SK-N-SH (cell line): Measurements from ENCODE around the gene ZNF142. TPM values are rescaled to one million over a fixed set of nuclear protein-coding genes. Genes with fewer than 3 reads are reported as not detected.
A peak's percentile ranks its signal among the peaks of the same experiment; 100 is the strongest.

ENCODE experiments used
- CTCF ChIA-PET: fragments of 300-600, 350-600 bp; formaldehyde crosslinking; extraction: SDS; loops from one replicate; lab custom pipeline; 2021; lab: Yijun Ruan, JAX
- POLR2A ChIA-PET: fragments of 350-600 bp; sonication (Branson Sonifier 250); formaldehyde crosslinking; extraction: SDS; loops from one replicate; lab custom pipeline; 2020; ENCODE audit warnings: antibody characterized with exemption, inconsistent platforms; lab: Yijun Ruan, JAX
- DNase-seq: peaks from one replicate; pipeline ENCODE4 v3.0.0; 2012
- H2AFZ ChIP-seq: fragments of 200-600 bp; sonication (generic); 2 replicates; pipeline ENCODE4 v1.8.1; 2016; ENCODE audit warnings: antibody characterized with exemption, mild to moderate bottlenecking, low read depth
- H3F3A ChIP-seq: fragments of 200-600 bp; sonication (generic); replicated peaks from 2 replicates; pipeline ENCODE3; 2016; ENCODE audit warnings: antibody characterized with exemption, mild to moderate bottlenecking; ENCODE audit not compliant: insufficient read depth
- H3K27ac ChIP-seq, 2 experiments: fragments of 200-500 bp in 1 of 2; fragments of 200-600 bp in 1 of 2; sonication (Bioruptor generic) in 1 of 2; sonication (generic), shearing (Covaris generic) in 1 of 2; 2 replicates each; pipeline versions ENCODE4 v1.5.1 to v1.6.1; 2014 to 2016; ENCODE audit warnings: low read depth in 2 of 2, inconsistent platforms in 1 of 2, low read length in 1 of 2, mild to moderate bottlenecking in 1 of 2, mixed read lengths in 1 of 2
- H3K27me3 ChIP-seq: fragments of 200-600 bp; sonication (generic), shearing (Covaris generic); 2 replicates; pipeline ENCODE4 v1.6.1; 2016; ENCODE audit warnings: mixed run types; ENCODE audit not compliant: insufficient read depth
- H3K36me3 ChIP-seq, 2 experiments: fragments of 200-500 bp in 1 of 2; fragments of 200-600 bp in 1 of 2; sonication (Bioruptor generic) in 1 of 2; sonication (generic) in 1 of 2; replicated peaks in 1 of 2; 2 replicates each; pipeline versions ENCODE3 to v1.5.1; 2014 to 2016; ENCODE audit warnings: low read length in 1 of 2, mild to moderate bottlenecking in 1 of 2; ENCODE audit not compliant: insufficient read depth in 2 of 2, control insufficient read depth in 1 of 2
- H3K4me1 ChIP-seq, 2 experiments: fragments of 200-500 bp in 1 of 2; fragments of 200-600 bp in 1 of 2; sonication (Bioruptor generic) in 1 of 2; sonication (generic), shearing (Covaris generic) in 1 of 2; 2 replicates each; pipeline versions ENCODE4 v1.5.1 to v1.6.1; 2014 to 2016; ENCODE audit warnings: low read depth in 1 of 2, low read length in 1 of 2, mixed run types in 1 of 2; ENCODE audit not compliant: insufficient read depth in 2 of 2, control insufficient read depth in 1 of 2
- H3K4me2 ChIP-seq: fragments of 200-600 bp; sonication (generic), shearing (Covaris generic); 2 replicates; pipeline ENCODE4 v1.6.1; 2017; ENCODE audit warnings: mixed run types
- H3K4me3 ChIP-seq, 2 experiments: fragments of 200-500 bp in 1 of 2; fragments of 200-600 bp in 1 of 2; sonication (Bioruptor generic) in 1 of 2; sonication (generic), shearing (Covaris generic) in 1 of 2; 2 replicates each; pipeline versions ENCODE4 v1.5.1 to v1.8.1; 2014 to 2016; ENCODE audit warnings: low read depth in 2 of 2, inconsistent platforms in 1 of 2, low read length in 1 of 2, mild to moderate bottlenecking in 1 of 2, mixed read lengths in 1 of 2, moderate library complexity in 1 of 2
- H3K79me2 ChIP-seq: fragments of 200-600 bp; sonication (generic); 2 replicates; pipeline ENCODE4 v1.8.1; 2017; ENCODE audit warnings: mild to moderate bottlenecking; ENCODE audit not compliant: insufficient read depth
- H3K9ac ChIP-seq: fragments of 200-600 bp; sonication (generic); 2 replicates; pipeline ENCODE4 v1.6.1; 2017; ENCODE audit warnings: mixed run types
- H3K9me2 ChIP-seq: fragments of 200-600 bp; sonication (generic); 2 replicates; pipeline ENCODE4 v1.6.1; 2017; ENCODE audit warnings: mixed run types
- H3K9me3 ChIP-seq: fragments of 200-600 bp; sonication (generic); 2 replicates; pipeline ENCODE4 v1.6.1; 2017; ENCODE audit warnings: mixed run types, mild to moderate bottlenecking, moderate library complexity
- H4K20me1 ChIP-seq: fragments of 200-600 bp; sonication (generic); 2 replicates; pipeline ENCODE4 v1.6.1; 2017; ENCODE audit warnings: mild to moderate bottlenecking, mixed run types; ENCODE audit not compliant: insufficient read depth
- ELF1 ChIP-seq: IDR thresholded peaks from 2 replicates; pipeline ENCODE4 v1.4.0; 2012
- FOSL2 ChIP-seq: IDR thresholded peaks from 2 replicates; pipeline ENCODE4 v1.4.0; 2012; ENCODE audit warnings: low read depth, mild to moderate bottlenecking, moderate library complexity, borderline replicate concordance
- GATA2 ChIP-seq: sonication (generic); formaldehyde crosslinking; IDR thresholded peaks from 2 replicates; pipeline ENCODE4 v1.5.0; 2020; ENCODE audit warnings: mild to moderate bottlenecking, missing genetic modification reagents
- NRF1 ChIP-seq: IDR thresholded peaks from 2 replicates; pipeline ENCODE4 v1.6.1; 2012; ENCODE audit warnings: low read depth, mild to moderate bottlenecking, low read length
- RAD21 ChIP-seq: IDR thresholded peaks from 2 replicates; pipeline ENCODE4 v1.6.1; 2012; ENCODE audit warnings: mild to moderate bottlenecking, low read length
- RFX5 ChIP-seq: IDR thresholded peaks from 2 replicates; pipeline ENCODE4 v1.6.1; 2012; ENCODE audit warnings: mild to moderate bottlenecking, improper control_type of control experiment, low read length
- RXRA ChIP-seq: IDR thresholded peaks from 2 replicates; pipeline ENCODE4 v1.4.0; 2012; ENCODE audit warnings: low read depth, mild to moderate bottlenecking, borderline replicate concordance
- USF1 ChIP-seq: IDR thresholded peaks from 2 replicates; pipeline ENCODE4 v1.4.0; 2012; ENCODE audit warnings: low read depth, borderline replicate concordance
- WGBS: methylation state at CpG from one replicate; pipeline ENCODE4 v1.1.6; 2017; ENCODE audit warnings: low lambda C conversion rate; 5-methylcytosine and 5-hydroxymethylcytosine counted together
- polyA plus RNA-seq, 3 experiments: library from polyadenylated mRNA; depleted of rRNA; stranded (reverse); fragments of >200 nt; gene quantifications; 2 replicates each; pipeline ENCODE4 v1.2.3, GENCODE V29; 2012
- TF ChIP-seq, protein P1 (sequence below): IDR thresholded peaks from 2 replicates; pipeline ENCODE4 v1.6.1; 2012; ENCODE audit warnings: mild to moderate bottlenecking, low read depth, low read length, moderate library complexity

Gene ZNF142
- polyA plus RNA-seq, 1 of the 3 experiments (the other 2 are of a cell fraction), result 8.1 TPM

DNA sequence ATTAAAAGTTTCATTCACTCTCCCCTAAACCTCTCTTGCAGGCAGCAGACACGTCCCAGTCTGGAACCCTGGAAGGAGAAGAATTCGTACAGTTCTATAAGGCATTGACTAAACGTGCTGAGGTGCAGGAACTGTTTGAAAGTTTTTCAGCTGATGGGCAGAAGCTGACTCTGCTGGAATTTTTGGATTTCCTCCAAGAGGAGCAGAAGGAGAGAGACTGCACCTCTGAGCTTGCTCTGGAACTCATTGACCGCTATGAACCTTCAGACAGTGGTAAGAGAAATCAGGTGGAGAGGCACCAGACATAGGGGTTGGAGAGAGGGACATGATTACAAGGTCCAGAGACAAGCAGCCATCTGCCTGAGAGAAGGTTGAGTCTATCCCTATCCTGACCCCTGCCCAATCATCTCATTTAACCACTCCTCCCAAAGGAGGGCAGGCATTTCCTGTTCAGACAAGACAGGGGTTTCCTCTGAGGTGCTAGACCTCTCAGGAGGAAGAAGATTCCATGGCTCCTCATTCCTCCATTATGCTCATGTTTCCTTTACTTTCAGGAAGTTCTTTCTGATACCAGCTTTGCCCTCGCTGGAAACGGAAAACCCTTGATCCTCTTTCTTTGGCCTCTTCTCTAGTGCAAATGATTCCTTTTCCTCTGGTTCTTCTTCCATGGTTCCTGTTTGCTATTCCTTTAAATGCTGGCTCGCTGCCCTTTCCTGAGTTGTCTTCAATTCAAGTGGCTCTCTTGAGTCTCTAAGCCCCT is 36.6 kb downstream of the ZNF142 start:
- no peak for DNase-seq
- TF ChIP-seq ELF1 (no peak), GATA2 (CRISPR knock-in tag) (no peak), RFX5 (no peak)
- TF ChIP-seq, protein P1, sequence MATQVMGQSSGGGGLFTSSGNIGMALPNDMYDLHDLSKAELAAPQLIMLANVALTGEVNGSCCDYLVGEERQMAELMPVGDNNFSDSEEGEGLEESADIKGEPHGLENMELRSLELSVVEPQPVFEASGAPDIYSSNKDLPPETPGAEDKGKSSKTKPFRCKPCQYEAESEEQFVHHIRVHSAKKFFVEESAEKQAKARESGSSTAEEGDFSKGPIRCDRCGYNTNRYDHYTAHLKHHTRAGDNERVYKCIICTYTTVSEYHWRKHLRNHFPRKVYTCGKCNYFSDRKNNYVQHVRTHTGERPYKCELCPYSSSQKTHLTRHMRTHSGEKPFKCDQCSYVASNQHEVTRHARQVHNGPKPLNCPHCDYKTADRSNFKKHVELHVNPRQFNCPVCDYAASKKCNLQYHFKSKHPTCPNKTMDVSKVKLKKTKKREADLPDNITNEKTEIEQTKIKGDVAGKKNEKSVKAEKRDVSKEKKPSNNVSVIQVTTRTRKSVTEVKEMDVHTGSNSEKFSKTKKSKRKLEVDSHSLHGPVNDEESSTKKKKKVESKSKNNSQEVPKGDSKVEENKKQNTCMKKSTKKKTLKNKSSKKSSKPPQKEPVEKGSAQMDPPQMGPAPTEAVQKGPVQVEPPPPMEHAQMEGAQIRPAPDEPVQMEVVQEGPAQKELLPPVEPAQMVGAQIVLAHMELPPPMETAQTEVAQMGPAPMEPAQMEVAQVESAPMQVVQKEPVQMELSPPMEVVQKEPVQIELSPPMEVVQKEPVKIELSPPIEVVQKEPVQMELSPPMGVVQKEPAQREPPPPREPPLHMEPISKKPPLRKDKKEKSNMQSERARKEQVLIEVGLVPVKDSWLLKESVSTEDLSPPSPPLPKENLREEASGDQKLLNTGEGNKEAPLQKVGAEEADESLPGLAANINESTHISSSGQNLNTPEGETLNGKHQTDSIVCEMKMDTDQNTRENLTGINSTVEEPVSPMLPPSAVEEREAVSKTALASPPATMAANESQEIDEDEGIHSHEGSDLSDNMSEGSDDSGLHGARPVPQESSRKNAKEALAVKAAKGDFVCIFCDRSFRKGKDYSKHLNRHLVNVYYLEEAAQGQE, result no peak
- Histone ChIP-seq H3K36me3 (peaks cover 0 to 2% of the 10 kb centered on the region in 2 experiments), H3K27me3 (no peaks in the 10 kb centered on the region), H3K4me2 (no peak overlapping the region), H3K79me2 (no peaks in the 10 kb centered on the region), H3F3A (no peaks in the 10 kb centered on the region), H4K20me1 (no peaks in the 10 kb centered on the region), H3K4me3 (no peak overlapping the region), H3K4me1 (no peaks in the 10 kb centered on the region), H3K27ac (no peak overlapping the region), H3K9me2 (no peaks in the 10 kb centered on the region), H3K9ac (no peak overlapping the region), H2AFZ (0 out of 2 replicates have a peak overlapping the region, but pooled peaks have one; percentile 41), H3K9me3 (no peaks in the 10 kb centered on the region)
- ChIA-PET CTCF (interaction anchor here (1.2 kb wide), 1 partner anchor 17 kb away, joined by 4 read pairs; no protein-coding TSS in a partner anchor), POLR2A (no interaction called here)
- 91% methylated on average over 7 of the region's 7 CpGs for WGBS

DNA sequence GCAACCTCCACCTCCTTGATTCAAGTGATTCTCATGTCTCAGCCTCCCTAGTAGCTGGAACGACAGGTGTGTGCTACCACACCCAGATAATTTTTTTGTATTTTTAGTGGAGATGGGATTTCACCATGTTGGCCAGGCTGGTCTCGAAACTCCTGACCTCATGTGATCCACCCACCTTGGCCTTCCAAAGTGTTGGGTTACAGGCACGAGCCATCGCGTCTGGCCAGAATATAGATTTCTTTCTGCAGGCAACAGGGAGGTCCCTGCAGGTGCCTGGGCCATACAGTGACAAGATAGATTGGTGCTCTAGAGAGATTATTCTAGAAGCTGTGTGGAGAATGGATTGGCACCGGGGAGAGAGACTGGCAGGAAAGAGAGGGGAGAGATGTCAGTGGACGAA is 38.4 kb downstream of the ZNF142 start:
- Histone ChIP-seq H3F3A (no peaks in the 10 kb centered on the region), H3K36me3 (peaks cover 0 to 2% of the 10 kb centered on the region in 2 experiments), H3K27ac (no peak overlapping the region), H3K27me3 (no peaks in the 10 kb centered on the region), H2AFZ (no peak overlapping the region), H3K4me1 (no peaks in the 10 kb centered on the region), H3K4me2 (no peak overlapping the region), H4K20me1 (no peaks in the 10 kb centered on the region), H3K4me3 (no peak overlapping the region), H3K9me3 (no peaks in the 10 kb centered on the region), H3K9me2 (no peaks in the 10 kb centered on the region), H3K9ac (no peak overlapping the region), H3K79me2 (no peaks in the 10 kb centered on the region)
- WGBS, result 79% methylated on average over 7 of the region's 7 CpGs
- ChIA-PET POLR2A (no interaction called here), CTCF (interaction anchor here (1.2 to 1.3 kb wide), 2 partner anchors 9 to 214 kb away, joined by 3 to 4 read pairs; no protein-coding TSS in a partner anchor)
- TF ChIP-seq RXRA, result no peak
- TF ChIP-seq FOSL2, result no peak
- no peak for TF ChIP-seq RAD21
- TF ChIP-seq NRF1, result no peak
- TF ChIP-seq USF1, result no peak
- no peak for TF ChIP-seq RFX5
- TF ChIP-seq, all 33 proteins: peak for 0
- DNase-seq, result no peak
